Nephron progenitor cell (in vitro differentiated cells): ENCODE measurements around the gene TAPT1.

Source experiments
- DNase-seq: peaks from one replicate; pipeline ENCODE4 v3.0.0; 2021
- H3K27ac Mint-ChIP-seq: 2 replicates; pipeline ENCODE4 v1.8.0; 2021; ENCODE audit warnings: mild to moderate bottlenecking, moderate library complexity, mixed read lengths
- H3K27me3 Mint-ChIP-seq: 2 replicates; pipeline ENCODE4 v1.8.0; 2021; ENCODE audit warnings: mild to moderate bottlenecking, low read depth, mixed read lengths; ENCODE audit not compliant: poor library complexity
- H3K36me3 Mint-ChIP-seq: 2 replicates; pipeline ENCODE4 v1.8.0; 2021; ENCODE audit warnings: low read depth, mixed read lengths
- H3K4me1 Mint-ChIP-seq: 2 replicates; pipeline ENCODE4 v1.8.0; 2021; ENCODE audit warnings: mixed read lengths
- H3K4me3 Mint-ChIP-seq: 2 replicates; pipeline ENCODE4 v1.8.0; 2021; ENCODE audit warnings: mild to moderate bottlenecking, moderate library complexity, mixed read lengths
- H3K9me3 Mint-ChIP-seq: 2 replicates; pipeline ENCODE4 v1.8.0; 2021; ENCODE audit warnings: mild to moderate bottlenecking, moderate library complexity, mixed read lengths
- TF ChIP-seq, protein P1 (sequence below): fragments of 200-600 bp; sonication (generic); IDR thresholded peaks from 2 replicates; pipeline ENCODE4 v1.5.0; 2021; ENCODE audit warnings: antibody characterized with exemption

TAPT1 gene

DNA sequence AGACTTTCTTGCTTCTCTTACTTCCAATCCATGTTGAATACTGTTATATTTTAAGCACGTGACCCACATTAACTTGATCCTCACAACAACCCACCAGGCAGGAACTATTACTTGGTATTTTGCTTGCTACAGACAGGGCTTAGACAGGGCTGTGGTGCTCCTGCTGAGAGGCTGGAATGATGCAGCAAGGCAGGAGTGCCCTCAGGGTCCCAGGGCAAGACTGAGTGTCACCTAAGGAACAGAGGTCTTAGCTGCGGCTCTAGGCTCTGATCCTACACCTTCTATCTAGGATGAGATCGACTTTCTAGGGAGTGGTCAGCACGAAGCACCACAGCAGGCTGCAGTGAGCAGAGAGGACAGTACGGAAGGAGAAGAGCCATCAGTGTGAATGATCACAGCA lies 20.0 kb downstream of the TAPT1 start:
- no peaks in the 10 kb centered on the region for H3K27me3 Mint-ChIP-seq
- no peak overlapping the region for H3K4me3 Mint-ChIP-seq
- TF ChIP-seq, protein P1, sequence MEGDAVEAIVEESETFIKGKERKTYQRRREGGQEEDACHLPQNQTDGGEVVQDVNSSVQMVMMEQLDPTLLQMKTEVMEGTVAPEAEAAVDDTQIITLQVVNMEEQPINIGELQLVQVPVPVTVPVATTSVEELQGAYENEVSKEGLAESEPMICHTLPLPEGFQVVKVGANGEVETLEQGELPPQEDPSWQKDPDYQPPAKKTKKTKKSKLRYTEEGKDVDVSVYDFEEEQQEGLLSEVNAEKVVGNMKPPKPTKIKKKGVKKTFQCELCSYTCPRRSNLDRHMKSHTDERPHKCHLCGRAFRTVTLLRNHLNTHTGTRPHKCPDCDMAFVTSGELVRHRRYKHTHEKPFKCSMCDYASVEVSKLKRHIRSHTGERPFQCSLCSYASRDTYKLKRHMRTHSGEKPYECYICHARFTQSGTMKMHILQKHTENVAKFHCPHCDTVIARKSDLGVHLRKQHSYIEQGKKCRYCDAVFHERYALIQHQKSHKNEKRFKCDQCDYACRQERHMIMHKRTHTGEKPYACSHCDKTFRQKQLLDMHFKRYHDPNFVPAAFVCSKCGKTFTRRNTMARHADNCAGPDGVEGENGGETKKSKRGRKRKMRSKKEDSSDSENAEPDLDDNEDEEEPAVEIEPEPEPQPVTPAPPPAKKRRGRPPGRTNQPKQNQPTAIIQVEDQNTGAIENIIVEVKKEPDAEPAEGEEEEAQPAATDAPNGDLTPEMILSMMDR = no peak
- H3K36me3 Mint-ChIP-seq = peaks cover 4% of the 10 kb centered on the region
- H3K4me1 Mint-ChIP-seq = peaks cover 31% of the 10 kb centered on the region
- H3K9me3 Mint-ChIP-seq = no peaks in the 10 kb centered on the region
- no peak for DNase-seq
- peak overlapping the region; percentile 3 for H3K27ac Mint-ChIP-seq

GRCh38 chr4:16205298-16206164 lies 20.7 kb downstream of the TAPT1 start:
- no peak overlapping the region for H3K4me3 Mint-ChIP-seq
- no peak for DNase-seq
- H3K36me3 Mint-ChIP-seq = peaks cover 2% of the 10 kb centered on the region
- no peaks in the 10 kb centered on the region for H3K27me3 Mint-ChIP-seq
- no peaks in the 10 kb centered on the region for H3K9me3 Mint-ChIP-seq
- TF ChIP-seq, protein P1 = peak; percentile 62
- H3K4me1 Mint-ChIP-seq = peaks cover 31% of the 10 kb centered on the region
- H3K27ac Mint-ChIP-seq = peak overlapping the region; percentile 19

- Mint-ChIP-seq H3K36me3 (no peaks in the 10 kb centered on the region), H3K4me1 (peaks cover 31% of the 10 kb centered on the region), H3K27ac (no peak overlapping the region), H3K9me3 (no peaks in the 10 kb centered on the region), H3K27me3 (no peaks in the 10 kb centered on the region), H3K4me3 (no peak overlapping the region)
- DNase-seq = no peak
- TF ChIP-seq, protein P1 = no peak
Observed at GRCh38 chr4:16204505-16204904, 21.8 kb downstream of the TAPT1 start.

GRCh38 chr4:16203083-16203482 lies 23.2 kb downstream of the TAPT1 start:
- H3K4me1 Mint-ChIP-seq = peaks cover 37% of the 10 kb centered on the region
- TF ChIP-seq, protein P1 = no peak
- H3K9me3 Mint-ChIP-seq = no peaks in the 10 kb centered on the region

DNA sequence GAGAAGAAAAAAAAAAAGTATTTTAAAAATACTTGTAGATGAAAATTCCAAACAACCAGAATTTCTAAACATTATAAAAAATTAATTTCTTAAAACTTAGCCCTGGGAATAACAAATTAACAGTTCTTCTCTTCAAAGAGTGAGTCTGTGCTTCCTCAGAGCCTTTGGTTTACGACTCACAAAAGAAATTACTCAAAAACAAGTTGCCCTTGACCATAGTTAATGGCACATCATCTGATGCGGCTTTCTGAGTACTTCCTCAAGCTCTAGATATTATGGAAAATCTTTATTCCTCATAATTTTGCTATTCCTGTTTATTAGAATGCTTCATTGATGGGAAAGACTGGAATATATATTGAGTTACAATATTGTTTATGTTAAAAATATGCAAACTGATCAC lies 23.7 kb downstream of the TAPT1 start:
- no peak overlapping the region for H3K4me3 Mint-ChIP-seq
- H3K9me3 Mint-ChIP-seq = no peaks in the 10 kb centered on the region
- no peak for DNase-seq
- TF ChIP-seq, protein P1 = no peak
- no peaks in the 10 kb centered on the region for H3K36me3 Mint-ChIP-seq
- no peak overlapping the region for H3K27ac Mint-ChIP-seq
- H3K4me1 Mint-ChIP-seq = peaks cover 41% of the 10 kb centered on the region
- H3K27me3 Mint-ChIP-seq = no peaks in the 10 kb centered on the region

More at GRCh38 chr4:16203083-16203482, 23.2 kb downstream of the TAPT1 start:
- DNase-seq = no peak
- H3K27me3 Mint-ChIP-seq = no peaks in the 10 kb centered on the region
- no peaks in the 10 kb centered on the region for H3K36me3 Mint-ChIP-seq
- H3K4me3 Mint-ChIP-seq = no peak overlapping the region
- no peak overlapping the region for H3K27ac Mint-ChIP-seq

GRCh38 chr4:16199093-16199492 lies 27.2 kb downstream of the TAPT1 start:
- DNase-seq = no peak
- no peak overlapping the region for H3K4me3 Mint-ChIP-seq
- H3K27me3 Mint-ChIP-seq = no peaks in the 10 kb centered on the region
- no peaks in the 10 kb centered on the region for H3K9me3 Mint-ChIP-seq
- no peaks in the 10 kb centered on the region for H3K36me3 Mint-ChIP-seq
- H3K4me1 Mint-ChIP-seq = peaks cover 35% of the 10 kb centered on the region
- TF ChIP-seq, protein P1 = peak; percentile 36
- H3K27ac Mint-ChIP-seq = no peak overlapping the region
